ENCODE results near the gene DPYSL3. TPM values are rescaled to one million over a fixed set of nuclear protein-coding genes. Genes with fewer than 3 reads are reported as not detected.

DPYSL3 gene
- total and polyA plus RNA-seq, 12 donors, result 3.5 to 49.7 (median 13.1) TPM

DNA sequence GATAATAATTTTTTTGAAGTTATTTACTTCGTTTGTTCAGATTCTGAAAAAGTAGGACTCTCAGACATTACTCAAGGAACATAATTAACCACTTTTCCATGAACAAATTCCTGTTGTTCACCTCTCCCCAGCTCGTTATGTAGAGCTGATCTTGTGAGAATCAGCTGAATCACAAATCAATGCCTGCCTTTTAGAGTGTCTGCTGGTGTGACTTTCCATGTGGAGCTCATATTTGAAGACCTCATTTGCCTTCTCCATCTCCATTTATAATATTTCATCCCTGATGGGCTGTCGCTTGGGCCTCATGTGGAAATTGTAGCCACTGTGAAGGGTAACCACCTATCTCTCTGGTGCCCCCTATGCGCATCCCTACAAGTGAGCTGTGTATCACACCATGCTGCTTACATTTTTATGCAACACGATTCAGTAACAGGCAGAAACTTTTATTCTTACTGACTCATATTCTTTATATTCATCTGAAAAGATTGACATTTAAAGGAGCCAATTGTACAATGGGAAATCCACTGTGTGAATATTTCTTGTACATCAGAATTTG, 163.8 kb downstream of the DPYSL3 start:
- WGBS, 4 donors, result 85 to 86% (median 85%) methylated on average over 5 of the region's 5 CpGs
- DNase-seq, result no peak
- H3K4me3 ChIP-seq, result no peak overlapping the region
- TF ChIP-seq POLR2A (IDR thresholded peaks at IDR 0.05), result no peak
- TF ChIP-seq, protein P1, sequence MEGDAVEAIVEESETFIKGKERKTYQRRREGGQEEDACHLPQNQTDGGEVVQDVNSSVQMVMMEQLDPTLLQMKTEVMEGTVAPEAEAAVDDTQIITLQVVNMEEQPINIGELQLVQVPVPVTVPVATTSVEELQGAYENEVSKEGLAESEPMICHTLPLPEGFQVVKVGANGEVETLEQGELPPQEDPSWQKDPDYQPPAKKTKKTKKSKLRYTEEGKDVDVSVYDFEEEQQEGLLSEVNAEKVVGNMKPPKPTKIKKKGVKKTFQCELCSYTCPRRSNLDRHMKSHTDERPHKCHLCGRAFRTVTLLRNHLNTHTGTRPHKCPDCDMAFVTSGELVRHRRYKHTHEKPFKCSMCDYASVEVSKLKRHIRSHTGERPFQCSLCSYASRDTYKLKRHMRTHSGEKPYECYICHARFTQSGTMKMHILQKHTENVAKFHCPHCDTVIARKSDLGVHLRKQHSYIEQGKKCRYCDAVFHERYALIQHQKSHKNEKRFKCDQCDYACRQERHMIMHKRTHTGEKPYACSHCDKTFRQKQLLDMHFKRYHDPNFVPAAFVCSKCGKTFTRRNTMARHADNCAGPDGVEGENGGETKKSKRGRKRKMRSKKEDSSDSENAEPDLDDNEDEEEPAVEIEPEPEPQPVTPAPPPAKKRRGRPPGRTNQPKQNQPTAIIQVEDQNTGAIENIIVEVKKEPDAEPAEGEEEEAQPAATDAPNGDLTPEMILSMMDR (IDR thresholded peaks at IDR 0.05), result no peak
- no peaks in the 10 kb centered on the region for H3K36me3 ChIP-seq (replicated peaks in 1 of 2)
- intact Hi-C loops (cut with DNase I), result no loop called here
- H3K9me3 ChIP-seq (replicated peaks in 1 of 3), result no peaks in the 10 kb centered on the region
- no peaks in the 10 kb centered on the region for H3K27me3 ChIP-seq
- H3K27ac ChIP-seq, result no peak overlapping the region
- H3K4me1 ChIP-seq (replicated peaks in 1 of 2), result no peaks in the 10 kb centered on the region

DNA sequence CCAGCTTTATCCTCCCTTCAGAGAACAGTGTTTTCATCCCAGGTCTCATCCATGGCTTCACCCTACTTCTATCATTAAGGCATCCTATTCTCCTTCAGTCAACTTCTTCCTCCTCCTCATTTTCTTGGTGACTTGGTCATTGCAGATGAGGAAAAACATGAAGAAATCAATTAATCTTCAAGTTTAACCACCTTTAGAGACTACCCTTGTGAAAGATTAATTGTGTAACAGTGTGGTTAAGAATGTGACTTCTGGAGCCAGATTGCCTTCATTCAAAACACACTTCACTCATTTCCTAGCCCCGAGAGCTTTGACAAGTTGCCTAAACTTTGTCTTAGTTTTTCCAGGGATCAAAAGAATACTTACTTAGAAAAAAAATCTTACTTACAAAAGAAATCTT, 165.0 kb downstream of the DPYSL3 start:
- no peak for DNase-seq
- Histone ChIP-seq H3K4me1 (replicated peaks in 1 of 2) (no peaks in the 10 kb centered on the region), H3K27ac (no peak overlapping the region), H3K4me3 (no peak overlapping the region), H3K27me3 (no peaks in the 10 kb centered on the region), H3K9me3 (replicated peaks in 1 of 3) (no peaks in the 10 kb centered on the region), H3K36me3 (replicated peaks in 1 of 2) (no peaks in the 10 kb centered on the region)
- 29 to 55% (median 34%) methylated on average over 1 of the region's 1 CpG for WGBS, 4 donors
- TF ChIP-seq POLR2A (IDR thresholded peaks at IDR 0.05), result no peak
- TF ChIP-seq, protein P1 (IDR thresholded peaks at IDR 0.05), result no peak
- intact Hi-C loops (cut with DNase I), result no loop called here

DNA sequence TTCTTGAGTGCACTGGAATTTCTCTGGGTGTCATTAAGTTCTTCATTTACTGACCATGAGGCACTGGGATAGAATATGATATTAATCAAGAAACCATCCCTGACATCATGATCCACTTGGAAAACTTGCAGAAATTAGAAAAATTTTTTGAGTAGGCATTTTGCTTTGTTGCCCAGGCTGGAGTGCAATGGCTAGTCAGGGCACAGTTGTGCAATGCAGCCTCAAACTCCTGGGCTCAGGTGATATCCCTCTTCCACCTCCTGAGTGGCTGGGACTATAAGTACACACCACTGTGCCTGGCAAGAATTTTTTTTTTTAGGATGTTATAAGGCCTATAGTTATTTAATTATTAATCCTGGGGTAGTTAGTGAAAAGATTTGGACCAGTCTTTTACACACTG, 168.5 kb downstream of the DPYSL3 start:
- Histone ChIP-seq H3K9me3 (replicated peaks in 1 of 3) (no peaks in the 10 kb centered on the region), H3K4me3 (no peak overlapping the region), H3K4me1 (replicated peaks in 1 of 2) (no peaks in the 10 kb centered on the region), H3K27ac (no peak overlapping the region), H3K27me3 (no peaks in the 10 kb centered on the region), H3K36me3 (replicated peaks in 1 of 2) (no peaks in the 10 kb centered on the region)
- intact Hi-C loops (cut with DNase I), result no loop called here
- no peak for DNase-seq
- TF ChIP-seq, protein P1 (IDR thresholded peaks at IDR 0.05), result no peak
- TF ChIP-seq POLR2A (IDR thresholded peaks at IDR 0.05), result no peak

DNA sequence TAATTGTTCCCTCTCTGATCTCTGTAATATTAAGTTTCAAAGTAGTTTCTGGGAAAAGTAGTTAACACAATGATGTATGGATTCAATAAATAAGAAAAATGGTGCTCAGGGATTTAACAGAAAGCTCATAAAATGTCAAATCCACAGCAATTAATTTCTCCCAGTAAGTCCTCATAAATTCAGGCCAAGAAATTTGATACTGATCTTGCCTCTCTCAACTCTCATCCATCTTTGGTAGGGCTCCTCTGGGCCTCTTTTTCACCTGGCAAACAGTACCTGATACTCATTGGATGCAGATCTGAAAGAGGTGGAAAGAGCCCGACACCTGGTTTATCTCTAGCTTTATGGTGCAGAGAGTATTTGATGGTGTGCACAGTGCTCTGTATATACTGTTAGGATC, 168.9 kb downstream of the DPYSL3 start:
- Histone ChIP-seq H3K9me3 (replicated peaks in 1 of 3) (no peaks in the 10 kb centered on the region), H3K4me3 (no peak overlapping the region), H3K27ac (no peak overlapping the region), H3K36me3 (replicated peaks in 1 of 2) (no peaks in the 10 kb centered on the region), H3K4me1 (replicated peaks in 1 of 2) (no peaks in the 10 kb centered on the region), H3K27me3 (no peaks in the 10 kb centered on the region)
- DNase-seq, result no peak
- intact Hi-C loops (cut with DNase I), result no loop called here
- 85 to 94% (median 91%) methylated on average over 1 of the region's 1 CpG for WGBS, 4 donors
- TF ChIP-seq, protein P1 (IDR thresholded peaks at IDR 0.05), result no peak
- TF ChIP-seq POLR2A (IDR thresholded peaks at IDR 0.05), result no peak

Small RNA genes within 50 kb of the gene (small RNA-seq; reads per million reads assigned to genes)
- gene AC011373.1, result 0 reads per million in 2 donors
